DOHH2 (cell line): ENCODE data around the gene GJB6.

Source experiments
- EZH2phosphoT487 ChIP-seq: fragments of 200-600 bp; sonication (generic); IDR thresholded peaks from 2 replicates; pipeline ENCODE4 v1.6.1; 2017; ENCODE audit warnings: borderline replicate concordance, mild to moderate bottlenecking, antibody characterized with exemption, low read length, moderate library complexity, mixed read lengths
- TF ChIP-seq, protein P1 (sequence below): fragments of 200-600 bp; sonication (generic); IDR thresholded peaks from one replicate; pipeline ENCODE4 v1.5.1; 2014; ENCODE audit warnings: antibody characterized with exemption, mild to moderate bottlenecking, low read depth, low read length; ENCODE audit not compliant: poor library complexity, severe bottlenecking

DNA sequence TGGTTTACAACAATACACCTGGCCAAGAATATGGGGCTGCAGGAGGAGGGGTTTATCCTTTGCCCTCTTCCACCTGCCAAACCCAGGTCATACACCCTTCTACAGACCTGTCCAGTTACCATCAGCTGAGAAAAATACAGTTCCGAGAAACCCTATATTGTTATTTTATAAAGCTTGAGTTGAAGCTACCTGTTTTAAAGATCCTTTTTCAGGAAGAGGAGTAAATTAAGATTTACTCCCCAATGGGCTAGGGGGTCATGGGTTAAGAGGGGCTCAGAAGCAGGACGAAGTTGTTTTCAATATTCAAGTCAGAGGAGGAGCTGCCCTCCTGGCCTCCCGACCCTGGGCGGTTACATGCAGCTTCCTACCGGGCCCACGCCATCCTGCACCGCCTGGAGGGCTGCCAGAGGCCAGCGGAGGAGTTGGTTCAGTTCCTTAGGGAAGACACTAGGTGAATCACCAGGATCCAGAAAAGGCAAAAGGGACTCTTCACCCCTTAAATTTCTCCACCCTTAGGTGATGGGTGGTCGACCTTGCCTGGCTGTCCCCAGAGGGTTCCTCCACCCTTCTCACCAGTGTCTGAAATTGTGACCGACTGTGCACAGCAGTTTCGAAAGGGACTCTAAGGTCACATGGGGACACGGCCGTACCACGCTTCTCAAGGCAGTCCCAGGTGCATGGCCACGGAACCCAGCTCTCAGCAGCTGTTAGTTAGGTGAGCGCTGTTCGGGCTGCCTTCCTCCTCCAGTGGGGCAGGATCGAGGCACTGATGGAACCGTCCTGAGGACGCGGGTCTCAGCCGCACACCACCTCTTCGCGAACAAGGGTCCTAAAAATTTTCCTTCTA is 40.6 kb downstream of the GJB6 start:
- TF ChIP-seq, protein P1, sequence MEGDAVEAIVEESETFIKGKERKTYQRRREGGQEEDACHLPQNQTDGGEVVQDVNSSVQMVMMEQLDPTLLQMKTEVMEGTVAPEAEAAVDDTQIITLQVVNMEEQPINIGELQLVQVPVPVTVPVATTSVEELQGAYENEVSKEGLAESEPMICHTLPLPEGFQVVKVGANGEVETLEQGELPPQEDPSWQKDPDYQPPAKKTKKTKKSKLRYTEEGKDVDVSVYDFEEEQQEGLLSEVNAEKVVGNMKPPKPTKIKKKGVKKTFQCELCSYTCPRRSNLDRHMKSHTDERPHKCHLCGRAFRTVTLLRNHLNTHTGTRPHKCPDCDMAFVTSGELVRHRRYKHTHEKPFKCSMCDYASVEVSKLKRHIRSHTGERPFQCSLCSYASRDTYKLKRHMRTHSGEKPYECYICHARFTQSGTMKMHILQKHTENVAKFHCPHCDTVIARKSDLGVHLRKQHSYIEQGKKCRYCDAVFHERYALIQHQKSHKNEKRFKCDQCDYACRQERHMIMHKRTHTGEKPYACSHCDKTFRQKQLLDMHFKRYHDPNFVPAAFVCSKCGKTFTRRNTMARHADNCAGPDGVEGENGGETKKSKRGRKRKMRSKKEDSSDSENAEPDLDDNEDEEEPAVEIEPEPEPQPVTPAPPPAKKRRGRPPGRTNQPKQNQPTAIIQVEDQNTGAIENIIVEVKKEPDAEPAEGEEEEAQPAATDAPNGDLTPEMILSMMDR, result no peak
- TF ChIP-seq EZH2phosphoT487, result 0 out of 2 replicates have a peak, but pooled peaks have one; percentile 74
